H9 (cell line): ENCODE data around the gene PCGF3. TPM values are rescaled to one million over a fixed set of nuclear protein-coding genes. Genes with fewer than 3 reads are reported as not detected.

ENCODE experiments used
- DNase-seq: peaks from one replicate; pipeline ENCODE4 v3.0.0-alpha.2; 2017
- H2AFZ ChIP-seq: one replicate; pipeline ENCODE4 v1.6.1; 2013; ENCODE audit warnings: mild to moderate bottlenecking, low read length, control low read depth, moderate library complexity
- H2AK5ac ChIP-seq: 2 replicates; pipeline ENCODE4 v1.6.1; 2013; ENCODE audit warnings: low read length, control low read depth, mixed read lengths; ENCODE audit not compliant: insufficient read length
- H2BK120ac ChIP-seq: one replicate; pipeline ENCODE4 v1.6.1; 2013; ENCODE audit warnings: low read depth, mild to moderate bottlenecking, low read length, control low read depth, inconsistent platforms; ENCODE audit not compliant: poor library complexity, severe bottlenecking
- H2BK12ac ChIP-seq: 2 replicates; pipeline ENCODE4 v1.6.1; 2013; ENCODE audit warnings: low read length, control low read depth, mixed read lengths, low read depth; ENCODE audit not compliant: insufficient read length
- H2BK15ac ChIP-seq: 2 replicates; pipeline ENCODE4 v1.6.1; 2013; ENCODE audit warnings: low read depth, low read length, control low read depth
- H2BK20ac ChIP-seq: one replicate; pipeline ENCODE4 v1.6.1; 2013; ENCODE audit warnings: low read depth, mild to moderate bottlenecking, low read length, control low read depth, inconsistent platforms; ENCODE audit not compliant: poor library complexity, severe bottlenecking
- H2BK5ac ChIP-seq: 2 replicates; pipeline ENCODE4 v1.6.1; 2013; ENCODE audit warnings: low read length, control low read depth, mixed read lengths; ENCODE audit not compliant: insufficient read length
- H3K14ac ChIP-seq: 2 replicates; pipeline ENCODE4 v1.6.1; 2013; ENCODE audit warnings: low read length, control low read depth; ENCODE audit not compliant: insufficient read depth
- H3K18ac ChIP-seq: 2 replicates; pipeline ENCODE4 v1.6.1; 2013; ENCODE audit warnings: low read depth, mild to moderate bottlenecking, mixed read lengths, low read length, control low read depth; ENCODE audit not compliant: insufficient read length
- H3K23ac ChIP-seq: 2 replicates; pipeline ENCODE4 v1.6.1; 2013; ENCODE audit warnings: low read length, control low read depth, mixed read lengths, low read depth; ENCODE audit not compliant: insufficient read length
- H3K23me2 ChIP-seq: 2 replicates; pipeline ENCODE4 v1.6.1; 2013; ENCODE audit warnings: low read depth, mild to moderate bottlenecking, mixed read lengths, low read length, control low read depth; ENCODE audit not compliant: insufficient read length, poor library complexity, severe bottlenecking
- H3K27ac ChIP-seq: 2 replicates; pipeline ENCODE4 v1.5.1; 2013; ENCODE audit warnings: low read length, control low read depth, mixed read lengths, low read depth; ENCODE audit not compliant: insufficient read length
- H3K27me3 ChIP-seq: 2 replicates; pipeline ENCODE4 v1.6.1; 2013; ENCODE audit warnings: low read length, control low read depth, inconsistent platforms; ENCODE audit not compliant: insufficient read depth
- H3K4ac ChIP-seq: 2 replicates; pipeline ENCODE4 v1.6.1; 2013; ENCODE audit warnings: low read depth, mild to moderate bottlenecking, control low read depth, inconsistent platforms, low read length, moderate library complexity
- H3K4me1 ChIP-seq: 2 replicates; pipeline ENCODE4 v1.6.1; 2013; ENCODE audit warnings: low read length, control low read depth, inconsistent platforms; ENCODE audit not compliant: insufficient read depth
- H3K4me2 ChIP-seq: 2 replicates; pipeline ENCODE4 v1.6.1; 2013; ENCODE audit warnings: low read length, control low read depth, mixed read lengths; ENCODE audit not compliant: insufficient read length, insufficient read depth
- H3K56ac ChIP-seq: 2 replicates; pipeline ENCODE4 v1.6.1; 2013; ENCODE audit warnings: low read depth, mild to moderate bottlenecking, mixed read lengths, low read length, control low read depth; ENCODE audit not compliant: insufficient read length
- H3K79me1 ChIP-seq: 2 replicates; pipeline ENCODE4 v1.6.1; 2013; ENCODE audit warnings: low read depth, mild to moderate bottlenecking, moderate library complexity, low read length, control low read depth, inconsistent platforms; ENCODE audit not compliant: insufficient read depth, poor library complexity, severe bottlenecking
- H3K79me2 ChIP-seq: 2 replicates; pipeline ENCODE4 v1.6.1; 2013; ENCODE audit warnings: low read length, control low read depth, inconsistent platforms; ENCODE audit not compliant: insufficient read depth
- H3K9ac ChIP-seq: 2 replicates; pipeline ENCODE4 v1.6.1; 2013; ENCODE audit warnings: low read length, control low read depth, mixed read lengths; ENCODE audit not compliant: insufficient read length; ENCODE audit errors: extremely low read depth
- H3K9me3 ChIP-seq: one replicate; pipeline ENCODE4 v1.6.1; 2013; ENCODE audit warnings: low read depth, low read length, inconsistent platforms; ENCODE audit not compliant: control insufficient read depth
- H3T11ph ChIP-seq: one replicate; pipeline ENCODE4 v1.6.1; 2013; ENCODE audit warnings: mild to moderate bottlenecking, low read length, control low read depth, inconsistent platforms
- H4K20me1 ChIP-seq: one replicate; pipeline ENCODE4 v1.6.1; 2013; ENCODE audit not compliant: control insufficient read depth, insufficient read length, insufficient read depth
- H4K5ac ChIP-seq: 2 replicates; pipeline ENCODE4 v1.6.1; 2013; ENCODE audit warnings: low read depth, mild to moderate bottlenecking, mixed read lengths, low read length, control low read depth; ENCODE audit not compliant: insufficient read length
- H4K8ac ChIP-seq: replicated peaks from 2 replicates; pipeline ENCODE4 v1.6.1; 2013; ENCODE audit warnings: low read length, control low read depth, mixed read lengths, low read depth; ENCODE audit not compliant: insufficient read length
- H4K91ac ChIP-seq: 2 replicates; pipeline ENCODE4 v1.6.1; 2013; ENCODE audit warnings: low read depth, mild to moderate bottlenecking, moderate library complexity, mixed read lengths, low read length, control low read depth; ENCODE audit not compliant: insufficient read length
- H3K27ac Mint-ChIP-seq, 3 experiments: 2 replicates in 2 of 3; 3 replicates in 1 of 3; pipeline ENCODE4 v1.8.0; 2020 to 2021; ENCODE audit warnings: mixed read lengths in 3 of 3, mild to moderate bottlenecking in 1 of 3, moderate library complexity in 1 of 3
- H3K27me3 Mint-ChIP-seq: 2 replicates; pipeline ENCODE4 v1.8.0; 2021; ENCODE audit warnings: low read depth, mild to moderate bottlenecking, moderate library complexity, mixed read lengths
- H3K36me3 Mint-ChIP-seq, 3 experiments: 2 replicates in 2 of 3; 3 replicates in 1 of 3; pipeline ENCODE4 v1.8.0; 2020 to 2021; ENCODE audit warnings: low read depth in 3 of 3, mixed read lengths in 3 of 3; ENCODE audit not compliant: insufficient read depth in 1 of 3
- H3K4me1 Mint-ChIP-seq, 2 experiments: 2 replicates each; pipeline ENCODE4 v1.8.0; 2020; ENCODE audit warnings: mixed read lengths in 2 of 2
- H3K4me3 Mint-ChIP-seq, 2 experiments: 2 replicates in 1 of 2; 3 replicates in 1 of 2; pipeline ENCODE4 v1.8.0; 2020 to 2021; ENCODE audit warnings: mild to moderate bottlenecking in 2 of 2, mixed read lengths in 2 of 2, moderate library complexity in 1 of 2
- H3K9me3 Mint-ChIP-seq, 2 experiments: 2 replicates in 1 of 2; 3 replicates in 1 of 2; pipeline ENCODE4 v1.8.0; 2020; ENCODE audit warnings: mild to moderate bottlenecking in 2 of 2, mixed read lengths in 2 of 2, moderate library complexity in 1 of 2
- CTCF ChIP-seq: fragments of 200-600 bp; sonication (generic); conservative IDR thresholded peaks from 3 replicates; pipeline ENCODE4 v1.8.0; 2021; ENCODE audit warnings: antibody characterized with exemption, mild to moderate bottlenecking
- WGBS: extraction: QIAGEN DNeasy Blood & Tissue Kit; methylation state at CpG from one replicate; pipeline ENCODE4 v1.1.7; 2013; ENCODE audit warnings: missing lambda C conversion rate, low lambda C conversion rate, mixed read lengths; ENCODE audit not compliant: insufficient read length; ENCODE audit errors: extremely low coverage; 5-methylcytosine and 5-hydroxymethylcytosine counted together
- total RNA-seq: library from RNA; stranded (reverse); gene quantifications from 2 replicates; pipeline ENCODE4 v1.2.1, GENCODE V29; 2021

The PCGF3 gene
- total RNA-seq, 1 experiment from 2014 or later: 43.1 TPM

GRCh38 chr4:703336-704197 is 2.1 kb upstream of the PCGF3 start:
- Histone ChIP-seq H3K4me2 (no peak overlapping the region), H2BK5ac (no peak overlapping the region), H4K91ac (no peak overlapping the region), H4K8ac (no peak overlapping the region), H2BK120ac (no peak overlapping the region), H2BK12ac (no peak overlapping the region), H2AK5ac (no peak overlapping the region), H3K23ac (no peak overlapping the region), H3K27me3 (no peaks in the 10 kb centered on the region; the same call in 1 of the 2 replicates), H3K9ac (no peak overlapping the region), H3K27ac (no peak overlapping the region), H3K79me1 (peaks cover 8% of the 10 kb centered on the region), H4K20me1 (peaks cover 4% of the 10 kb centered on the region), H3K56ac (no peak overlapping the region), H3K4me1 (peaks cover 2% of the 10 kb centered on the region; the same call in 1 of the 2 replicates), H3K79me2 (peaks cover 13% of the 10 kb centered on the region; the same call in 1 of the 2 replicates), H3K18ac (no peak overlapping the region), H4K5ac (no peak overlapping the region), H3K23me2 (peaks cover 3% of the 10 kb centered on the region), H3K4ac (no peak overlapping the region), H3T11ph (no peak overlapping the region), H2AFZ (no peak overlapping the region), H3K14ac (no peak overlapping the region), H3K9me3 (no peaks in the 10 kb centered on the region), H2BK15ac (no peak overlapping the region), H2BK20ac (no peak overlapping the region)
- Mint-ChIP-seq H3K4me3 (no peak overlapping the region), H3K27me3 (peaks cover 27% of the 10 kb centered on the region), H3K9me3 (peaks cover 0 to 3% of the 10 kb centered on the region in 2 experiments; a peak in 1 of 5 replicates), H3K36me3 (peaks cover 1 to 2% (median 1%) of the 10 kb centered on the region in 3 experiments; a peak in 6 of 7 replicates), H3K4me1 (peaks cover 7 to 8% of the 10 kb centered on the region in 2 experiments; a peak in 3 of 4 replicates), H3K27ac (peak overlapping the region in 1 of 3 experiments; percentile 74; a peak in 1 of 7 replicates)
- no CpG with 5 or more reads among the region's 10 CpGs for WGBS
- no peak for DNase-seq
- no peak for TF ChIP-seq CTCF
